Epithelial cell of esophagus (primary cell): ENCODE measurements around the gene WASF3.
"Not testable (repeated sequence)": the region's sequence is repeated elsewhere in the genome, so short reads cannot be mapped to it uniquely, and the experiment has no call there.

Experiments used
- DNase-seq: peaks from one replicate; pipeline ENCODE4 v3.0.0; 2010; ENCODE audit warnings: low read depth
- H3K4me3 ChIP-seq: 2 replicates; pipeline ENCODE4 v1.5.1; 2011; ENCODE audit warnings: mild to moderate bottlenecking, low read length, control low read depth
- TF ChIP-seq, protein P1 (sequence below): IDR thresholded peaks from 2 replicates; pipeline ENCODE4 v1.5.1; 2011; ENCODE audit warnings: low read depth, mild to moderate bottlenecking, low read length, control low read depth, inconsistent platforms; ENCODE audit not compliant: insufficient read depth; ENCODE audit errors: missing control alignments

Gene WASF3

DNA sequence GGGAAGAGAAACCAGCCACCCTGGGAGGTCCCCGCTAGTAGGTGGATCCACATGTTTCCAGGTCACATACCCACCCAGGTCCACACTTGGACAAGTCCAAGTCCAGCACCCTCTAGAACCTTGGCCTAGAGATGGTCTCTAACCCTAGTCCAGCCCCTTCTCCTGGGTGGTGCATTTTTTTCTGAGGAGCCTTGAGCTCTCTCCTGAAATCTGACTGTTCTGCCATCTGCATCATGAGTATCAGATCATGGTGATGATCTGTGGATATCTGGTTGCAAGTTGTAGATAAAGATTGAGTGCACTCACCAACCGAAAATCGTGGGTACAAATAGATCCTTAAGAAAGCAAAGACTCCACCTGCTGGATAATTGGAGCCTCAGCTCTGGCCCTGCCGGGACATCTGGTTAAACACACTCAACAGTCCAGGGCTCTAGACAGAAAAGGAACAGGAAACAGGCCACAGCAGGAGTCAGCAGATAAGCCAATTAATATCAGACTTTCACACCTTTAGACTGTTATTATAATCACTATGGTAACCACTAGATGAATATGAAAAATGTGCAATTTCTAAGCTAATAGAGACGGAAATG lies 162.0 kb downstream of the WASF3 start:
- H3K4me3 ChIP-seq: no peak overlapping the region
- TF ChIP-seq, protein P1, sequence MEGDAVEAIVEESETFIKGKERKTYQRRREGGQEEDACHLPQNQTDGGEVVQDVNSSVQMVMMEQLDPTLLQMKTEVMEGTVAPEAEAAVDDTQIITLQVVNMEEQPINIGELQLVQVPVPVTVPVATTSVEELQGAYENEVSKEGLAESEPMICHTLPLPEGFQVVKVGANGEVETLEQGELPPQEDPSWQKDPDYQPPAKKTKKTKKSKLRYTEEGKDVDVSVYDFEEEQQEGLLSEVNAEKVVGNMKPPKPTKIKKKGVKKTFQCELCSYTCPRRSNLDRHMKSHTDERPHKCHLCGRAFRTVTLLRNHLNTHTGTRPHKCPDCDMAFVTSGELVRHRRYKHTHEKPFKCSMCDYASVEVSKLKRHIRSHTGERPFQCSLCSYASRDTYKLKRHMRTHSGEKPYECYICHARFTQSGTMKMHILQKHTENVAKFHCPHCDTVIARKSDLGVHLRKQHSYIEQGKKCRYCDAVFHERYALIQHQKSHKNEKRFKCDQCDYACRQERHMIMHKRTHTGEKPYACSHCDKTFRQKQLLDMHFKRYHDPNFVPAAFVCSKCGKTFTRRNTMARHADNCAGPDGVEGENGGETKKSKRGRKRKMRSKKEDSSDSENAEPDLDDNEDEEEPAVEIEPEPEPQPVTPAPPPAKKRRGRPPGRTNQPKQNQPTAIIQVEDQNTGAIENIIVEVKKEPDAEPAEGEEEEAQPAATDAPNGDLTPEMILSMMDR: peak; percentile 9
- DNase-seq: no peak

DNA sequence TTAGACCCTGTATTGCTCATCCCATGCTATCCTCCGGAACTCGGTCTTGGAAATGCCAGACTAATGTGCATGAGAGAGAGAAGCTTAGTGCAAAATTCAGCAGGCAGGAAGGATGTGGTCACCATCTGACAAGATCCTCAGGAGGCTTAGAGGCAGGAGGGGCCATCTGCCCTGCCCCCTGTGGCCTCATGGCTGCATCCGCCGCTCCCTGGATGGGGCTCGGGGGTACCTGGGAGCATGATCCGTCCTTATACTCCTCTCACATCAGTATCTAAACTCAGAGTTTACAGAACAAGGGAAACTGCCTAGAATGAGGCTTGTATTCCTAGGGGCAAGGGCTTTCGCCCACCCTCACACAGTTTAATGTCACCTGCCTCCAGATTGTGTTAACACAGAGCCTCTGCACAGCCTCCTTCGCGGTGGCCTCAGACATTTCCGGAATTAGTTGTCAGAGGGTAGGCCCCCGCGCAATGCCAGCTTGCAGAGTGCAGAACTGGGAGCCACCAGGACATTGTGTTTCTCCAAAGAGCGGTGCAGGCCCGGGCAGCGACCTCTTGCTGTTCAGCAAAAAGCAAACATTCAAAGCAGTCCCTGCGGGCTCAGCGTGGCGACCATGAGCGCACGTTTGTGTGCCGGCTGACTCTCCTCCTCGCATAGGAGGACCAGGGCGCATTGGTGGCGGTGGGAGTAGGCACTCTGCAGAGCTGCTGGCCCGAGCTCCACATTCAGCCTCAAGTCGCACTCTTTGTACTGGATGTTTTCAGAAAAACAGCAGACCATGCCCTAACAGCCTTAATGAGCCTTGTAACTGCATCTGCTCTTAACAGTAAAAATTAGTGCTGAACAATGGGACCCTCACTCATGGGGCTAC lies 164.0 kb downstream of the WASF3 start:
- TF ChIP-seq, protein P1: no peak
- DNase-seq: no peak
- H3K4me3 ChIP-seq: no peak overlapping the region

DNA sequence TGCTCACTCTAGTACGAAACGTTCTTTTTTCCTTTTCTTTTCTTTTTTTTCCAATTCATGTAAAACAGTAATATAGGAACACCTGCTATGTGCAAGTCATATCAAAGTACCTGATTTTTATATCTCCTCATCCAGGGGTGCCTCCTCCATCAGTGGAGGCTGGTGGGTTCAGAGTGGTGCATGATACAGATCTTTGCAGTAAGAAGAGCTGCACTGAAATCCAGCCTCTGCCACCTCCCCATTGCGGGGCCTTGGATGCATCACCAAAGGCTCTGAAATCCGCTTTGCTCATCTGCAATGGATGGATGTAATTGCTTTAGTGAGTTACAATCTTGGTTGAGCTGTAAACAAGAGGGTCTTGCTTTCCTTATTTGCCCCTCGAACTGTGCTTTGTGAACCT lies 164.8 kb downstream of the WASF3 start:
- no peak for DNase-seq
- TF ChIP-seq, protein P1: no peak
- H3K4me3 ChIP-seq: no peak overlapping the region

DNA sequence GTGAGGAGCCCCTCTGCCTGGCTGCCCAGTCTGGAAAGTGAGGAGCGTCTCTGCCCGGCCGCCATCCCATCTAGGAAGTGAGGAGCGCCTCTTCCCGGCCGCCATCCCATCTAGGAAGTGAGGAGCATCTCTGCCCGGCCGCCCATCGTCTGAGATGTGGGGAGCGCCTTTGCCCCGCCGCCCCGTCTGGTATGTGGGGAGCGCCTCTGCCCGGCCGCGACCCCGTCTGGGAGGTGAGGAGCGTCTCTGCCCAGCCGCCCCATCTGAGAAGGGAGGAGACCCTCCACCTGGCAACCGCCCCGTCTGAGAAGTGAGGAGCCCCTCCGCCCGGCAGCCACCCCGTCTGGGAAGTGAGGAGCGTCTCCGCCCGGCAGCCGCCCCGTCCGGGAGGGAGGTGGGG lies 166.1 kb downstream of the WASF3 start:
- DNase-seq, H3K4me3 ChIP-seq: not testable (repeated sequence)

DNA sequence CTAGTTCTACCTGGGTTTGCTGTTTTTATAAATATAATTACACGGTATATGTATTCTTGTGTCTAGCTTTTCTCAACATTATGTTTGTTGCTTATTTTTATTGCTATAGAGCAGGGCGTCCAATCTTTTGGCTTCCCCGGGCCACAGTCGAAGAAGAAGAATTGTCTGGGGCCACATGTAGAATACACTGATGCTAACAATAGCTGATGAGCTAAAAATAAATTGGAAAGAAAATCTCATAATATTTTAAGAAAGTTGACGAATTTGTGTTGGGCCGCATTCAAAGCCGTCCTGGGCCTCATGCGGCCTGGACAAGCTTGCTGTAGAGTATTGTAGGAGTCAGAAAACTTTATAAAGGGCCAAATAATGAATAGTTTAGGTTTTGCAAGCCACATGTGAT lies 169.2 kb downstream of the WASF3 start:
- no peak overlapping the region for H3K4me3 ChIP-seq
- no peak for DNase-seq
- TF ChIP-seq, protein P1: no peak

DNA sequence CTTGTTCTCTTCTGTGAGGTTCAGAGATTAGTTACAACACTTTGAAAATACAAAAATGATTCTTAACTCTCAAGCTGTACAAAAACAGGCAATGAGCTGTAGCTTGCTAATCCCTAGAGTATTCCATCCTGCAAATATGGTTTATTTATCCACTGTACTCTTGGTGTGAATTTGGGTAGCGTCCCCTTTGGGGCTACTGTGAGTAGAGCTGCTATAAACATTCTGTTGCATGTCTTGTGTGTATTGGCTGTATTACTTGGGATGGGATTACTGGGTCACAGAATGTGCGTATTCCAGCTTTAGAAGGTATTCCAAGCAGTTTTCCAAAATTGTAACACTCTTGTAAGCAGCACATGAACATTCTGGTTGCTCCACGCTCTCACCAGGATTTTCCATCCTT lies 169.6 kb downstream of the WASF3 start:
- H3K4me3 ChIP-seq: no peak overlapping the region
- DNase-seq: no peak
- TF ChIP-seq, protein P1: no peak

DNA sequence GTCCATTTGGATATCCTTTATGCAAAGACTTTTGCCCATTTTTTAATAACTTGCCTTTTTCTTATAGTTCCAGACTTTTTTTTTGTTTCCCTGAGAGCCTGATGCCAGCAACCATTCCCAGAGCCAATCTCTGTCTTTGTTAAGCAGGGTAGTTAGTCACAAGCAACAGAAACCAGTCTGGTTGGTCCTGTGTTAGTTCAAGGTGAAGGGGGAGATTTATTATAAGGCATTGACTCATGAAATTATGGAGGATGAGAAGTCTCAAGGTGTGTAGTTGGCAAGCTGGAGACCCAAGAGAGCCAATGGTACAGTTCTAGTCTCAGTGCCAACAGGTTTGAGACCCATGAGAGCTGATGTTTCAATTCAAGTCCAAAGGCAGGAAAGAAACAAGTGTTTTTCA lies 170.2 kb downstream of the WASF3 start:
- peak; percentile 62 for DNase-seq
- TF ChIP-seq, protein P1: no peak
- no peak overlapping the region for H3K4me3 ChIP-seq
